Lung (tissue), 12 donors: ENCODE measurements around the gene SMG6. TPM values are rescaled to one million over a fixed set of nuclear protein-coding genes. Genes with fewer than 3 reads are reported as not detected.

ENCODE experiments used
- ATAC-seq: fragments of 200-7000 bp; cut with Tn5 transposase; one replicate; pipeline ENCODE4 v1.9.1; 2020; ENCODE audit warnings: moderate number of reproducible peaks; ENCODE audit not compliant: insufficient read depth, low FRiP score
- DNase-seq, 3 donors: peaks; one replicate each; pipeline ENCODE4 v3.0.0-alpha.2; 2013 to 2017
- H3K27ac ChIP-seq, 2 donors: one replicate each; pipeline ENCODE4 v1.5.1; 2013; ENCODE audit warnings: mild to moderate bottlenecking in 2 of 2, moderate library complexity in 2 of 2, control low read depth in 1 of 2, inconsistent platforms in 1 of 2, low read depth in 1 of 2, low read length in 1 of 2
- H3K27me3 ChIP-seq, 3 donors: one replicate each; pipeline ENCODE4 v1.5.1; 2013; ENCODE audit warnings: low read length in 2 of 3; ENCODE audit not compliant: control insufficient read depth in 3 of 3, insufficient read depth in 3 of 3
- H3K36me3 ChIP-seq, 4 donors: one replicate each; pipeline ENCODE4 v1.5.1; 2013; ENCODE audit warnings: low read length in 4 of 4, mild to moderate bottlenecking in 1 of 4, moderate library complexity in 1 of 4; ENCODE audit not compliant: control insufficient read depth in 4 of 4, insufficient read depth in 4 of 4
- H3K4me1 ChIP-seq, 5 donors: one replicate each; pipeline ENCODE4 v1.5.1; 2013; ENCODE audit warnings: low read length in 5 of 5, mild to moderate bottlenecking in 2 of 5, moderate library complexity in 1 of 5; ENCODE audit not compliant: control insufficient read depth in 5 of 5, insufficient read depth in 5 of 5
- H3K4me3 ChIP-seq: one replicate; pipeline ENCODE4 v1.5.1; 2013; ENCODE audit warnings: mild to moderate bottlenecking, control low read depth, moderate library complexity
- H3K9ac ChIP-seq, 2 donors: one replicate each; pipeline ENCODE4 v1.5.1; 2013; ENCODE audit warnings: low read length in 2 of 2, control low read depth in 1 of 2; ENCODE audit not compliant: insufficient read depth in 1 of 2
- H3K9me3 ChIP-seq, 4 donors: one replicate each; pipeline ENCODE4 v1.5.1; 2013; ENCODE audit warnings: low read length in 3 of 4, mild to moderate bottlenecking in 1 of 4, moderate library complexity in 1 of 4; ENCODE audit not compliant: control insufficient read depth in 4 of 4, insufficient read depth in 3 of 4
- WGBS, 2 donors: extraction: QIAGEN DNeasy Blood & Tissue Kit; methylation state at CpG; one replicate each; pipeline ENCODE4 v1.1.7; 2013; 5-methylcytosine and 5-hydroxymethylcytosine counted together
- polyA plus RNA-seq, 2 donors: library from polyadenylated mRNA; stranded (reverse); fragments of 200-250 nt; gene quantifications; one replicate each; pipeline ENCODE4 v1.2.1, GENCODE V29; 2013
- total RNA-seq, 2 donors: library from RNA; depleted of rRNA in 1 of 2; stranded (reverse); fragments of >200 nt in 1 of 2; gene quantifications; one replicate each; pipeline ENCODE4 v1.2.1, GENCODE V29; 2014 to 2021
- TF ChIP-seq, protein P1 (sequence below): IDR thresholded peaks from 2 replicates; pipeline ENCODE4 v1.5.1; 2012; ENCODE audit warnings: mild to moderate bottlenecking; ENCODE audit errors: control extremely low read depth, extremely low read depth
- donor health status: control.
- donor health status: control.
- donor health status: Bipolar disorder and iron deficiency.
- donor health status: healthy.
- donor health status: DM: yes; HTN: yes; CAD: no.

The SMG6 gene
- total and polyA plus RNA-seq, 4 donors = 17.6 to 45.1 (median 28.9) TPM

DNA sequence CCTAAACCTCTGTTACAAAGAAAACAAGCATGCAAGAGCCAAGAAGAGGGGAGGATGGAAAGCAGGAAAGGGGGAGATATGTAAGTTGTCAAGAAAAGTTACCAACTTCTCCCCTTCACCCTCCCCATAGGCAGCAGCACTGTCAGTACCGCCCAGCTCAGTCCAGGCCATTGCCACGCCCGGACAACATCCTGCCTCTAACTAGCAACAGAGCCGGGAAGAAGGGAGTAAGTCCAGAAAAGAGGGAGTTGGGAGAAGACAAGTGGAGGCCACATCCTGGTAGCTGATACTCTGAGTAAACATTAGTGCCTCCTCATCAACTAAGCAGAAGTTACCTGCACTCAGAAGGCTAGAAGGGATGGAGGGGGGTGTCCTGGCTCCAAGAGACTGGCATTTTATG, 113.6 kb downstream of the SMG6 start:
- H3K27ac ChIP-seq = peak overlapping the region; percentile 46 to 80
- H3K36me3 ChIP-seq = peaks cover 0 to 21% (median 15%) of the 10 kb centered on the region in 4 donors
- H3K4me3 ChIP-seq = no peak overlapping the region
- DNase-seq = no peak
- peak overlapping the region in 1 of 2 donors; percentile 8 for H3K9ac ChIP-seq
- WGBS, 2 donors = 64 to 76% methylated on average over 4 of the region's 4 CpGs
- H3K4me1 ChIP-seq = peaks cover 26 to 51% (median 28%) of the 10 kb centered on the region in 5 donors
- TF ChIP-seq, protein P1, sequence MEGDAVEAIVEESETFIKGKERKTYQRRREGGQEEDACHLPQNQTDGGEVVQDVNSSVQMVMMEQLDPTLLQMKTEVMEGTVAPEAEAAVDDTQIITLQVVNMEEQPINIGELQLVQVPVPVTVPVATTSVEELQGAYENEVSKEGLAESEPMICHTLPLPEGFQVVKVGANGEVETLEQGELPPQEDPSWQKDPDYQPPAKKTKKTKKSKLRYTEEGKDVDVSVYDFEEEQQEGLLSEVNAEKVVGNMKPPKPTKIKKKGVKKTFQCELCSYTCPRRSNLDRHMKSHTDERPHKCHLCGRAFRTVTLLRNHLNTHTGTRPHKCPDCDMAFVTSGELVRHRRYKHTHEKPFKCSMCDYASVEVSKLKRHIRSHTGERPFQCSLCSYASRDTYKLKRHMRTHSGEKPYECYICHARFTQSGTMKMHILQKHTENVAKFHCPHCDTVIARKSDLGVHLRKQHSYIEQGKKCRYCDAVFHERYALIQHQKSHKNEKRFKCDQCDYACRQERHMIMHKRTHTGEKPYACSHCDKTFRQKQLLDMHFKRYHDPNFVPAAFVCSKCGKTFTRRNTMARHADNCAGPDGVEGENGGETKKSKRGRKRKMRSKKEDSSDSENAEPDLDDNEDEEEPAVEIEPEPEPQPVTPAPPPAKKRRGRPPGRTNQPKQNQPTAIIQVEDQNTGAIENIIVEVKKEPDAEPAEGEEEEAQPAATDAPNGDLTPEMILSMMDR = no peak
- no peak for ATAC-seq
- H3K27me3 ChIP-seq = no peaks in the 10 kb centered on the region
- peaks cover 0 to 2% (median 0%) of the 10 kb centered on the region in 4 donors for H3K9me3 ChIP-seq

DNA sequence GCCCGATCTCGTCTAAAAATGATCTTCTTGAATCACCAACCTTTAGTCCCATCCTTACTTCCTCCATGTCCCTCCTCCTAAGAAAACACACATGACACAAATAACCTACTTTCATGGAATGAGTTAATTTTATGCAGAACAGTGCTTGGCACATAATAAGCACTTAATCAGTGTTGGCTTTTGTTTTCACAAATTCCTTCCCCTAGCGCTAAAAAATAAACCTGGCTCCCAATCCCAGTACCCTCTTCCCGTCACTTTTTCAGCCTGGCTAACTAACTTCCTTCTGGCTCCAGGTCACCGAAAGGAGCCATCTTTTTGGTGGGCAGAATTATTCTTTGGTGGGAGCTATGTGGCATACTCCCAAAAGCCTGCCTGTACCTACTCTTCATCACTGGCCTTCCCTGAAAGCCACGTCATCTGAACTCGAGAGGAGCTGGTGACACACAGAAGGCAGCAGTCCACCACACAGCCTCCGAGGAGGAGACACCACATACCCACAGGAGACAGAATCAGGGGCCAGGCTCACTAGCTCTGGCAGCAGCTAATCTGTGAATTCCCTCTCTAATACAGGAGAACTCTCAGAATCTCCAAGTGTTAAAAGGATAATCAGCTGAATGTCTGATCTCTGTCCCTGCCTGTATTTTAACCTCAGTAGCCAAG, 114.5 kb downstream of the SMG6 start:
- Histone ChIP-seq H3K27ac (peak overlapping the region; percentile 46 to 80), H3K27me3 (no peaks in the 10 kb centered on the region), H3K36me3 (peaks cover 0 to 21% (median 15%) of the 10 kb centered on the region in 4 donors), H3K4me3 (no peak overlapping the region), H3K9ac (peak overlapping the region in 1 of 2 donors; percentile 8), H3K4me1 (peaks cover 25 to 51% (median 26%) of the 10 kb centered on the region in 5 donors), H3K9me3 (peaks cover 0 to 2% (median 0%) of the 10 kb centered on the region in 4 donors)
- DNase-seq (peak; percentile 32 to 74 (median 69)), ATAC-seq (no peak)
- 72 to 82% methylated on average over 8 of the region's 8 CpGs for WGBS, 2 donors
- TF ChIP-seq, protein P1 = no peak

DNA sequence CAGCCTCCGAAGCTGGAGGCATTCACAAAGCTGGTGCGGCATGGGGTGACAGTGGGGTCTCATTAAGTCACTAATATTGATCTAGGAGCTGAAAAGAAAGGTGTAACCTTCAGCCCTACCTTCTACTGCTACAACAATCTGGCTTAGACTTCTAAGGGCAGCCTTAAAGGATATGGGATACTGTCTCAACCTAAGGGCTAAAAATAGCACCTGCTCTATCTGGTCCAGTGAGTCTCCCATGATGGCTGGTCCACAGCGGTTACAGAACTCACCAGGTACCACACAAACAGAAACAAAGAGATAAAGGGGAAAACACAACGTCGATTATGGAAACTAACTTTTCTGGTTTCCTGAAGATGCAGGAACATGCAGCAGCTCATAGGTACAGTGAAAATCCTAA, 115.8 kb downstream of the SMG6 start:
- H3K4me1 ChIP-seq = peaks cover 23 to 50% (median 25%) of the 10 kb centered on the region in 5 donors
- TF ChIP-seq, protein P1 = no peak
- WGBS, 2 donors = 83 to 94% methylated on average over 5 of the region's 5 CpGs
- no peak overlapping the region for H3K9ac ChIP-seq
- peaks cover 0 to 19% (median 13%) of the 10 kb centered on the region in 4 donors for H3K36me3 ChIP-seq
- H3K4me3 ChIP-seq = no peak overlapping the region
- H3K9me3 ChIP-seq = peaks cover 0 to 5% (median 0%) of the 10 kb centered on the region in 4 donors
- ATAC-seq = no peak
- H3K27ac ChIP-seq = no peak overlapping the region
- DNase-seq = no peak
- no peaks in the 10 kb centered on the region for H3K27me3 ChIP-seq
